ENCODE data around the gene SLC5A10.

The SLC5A10 gene

GRCh38 chr17:18910881-18911280 is 41.1 kb upstream of the SLC5A10 start:
- H3K4me3 ChIP-seq (IDR thresholded peaks at IDR 0.05; ENCODE audit: insufficient read depth, low read depth, low read length): no peak overlapping the region
- H2AFZ ChIP-seq (ENCODE audit: low read depth): no peak overlapping the region
- H3K27me3 ChIP-seq (ENCODE audit: insufficient read depth, low read depth): no peaks in the 10 kb centered on the region
- TF ChIP-seq CTCF (conservative IDR thresholded peaks at IDR 0.05; ENCODE audit: low read depth, low read length): no peak
- H3K9ac ChIP-seq: no peak overlapping the region
- no peak overlapping the region for H3K4me2 ChIP-seq
- no peaks in the 10 kb centered on the region for H3K79me2 ChIP-seq (ENCODE audit: insufficient read depth, low read depth)
- H3K36me3 ChIP-seq (ENCODE audit: insufficient read depth): no peaks in the 10 kb centered on the region
- H3K27ac ChIP-seq: no peak overlapping the region
- H4K20me1 ChIP-seq (ENCODE audit: insufficient read depth): no peaks in the 10 kb centered on the region
- no peaks in the 10 kb centered on the region for H3K4me1 ChIP-seq (ENCODE audit: low read depth, poor library complexity, severe bottlenecking)

DNA sequence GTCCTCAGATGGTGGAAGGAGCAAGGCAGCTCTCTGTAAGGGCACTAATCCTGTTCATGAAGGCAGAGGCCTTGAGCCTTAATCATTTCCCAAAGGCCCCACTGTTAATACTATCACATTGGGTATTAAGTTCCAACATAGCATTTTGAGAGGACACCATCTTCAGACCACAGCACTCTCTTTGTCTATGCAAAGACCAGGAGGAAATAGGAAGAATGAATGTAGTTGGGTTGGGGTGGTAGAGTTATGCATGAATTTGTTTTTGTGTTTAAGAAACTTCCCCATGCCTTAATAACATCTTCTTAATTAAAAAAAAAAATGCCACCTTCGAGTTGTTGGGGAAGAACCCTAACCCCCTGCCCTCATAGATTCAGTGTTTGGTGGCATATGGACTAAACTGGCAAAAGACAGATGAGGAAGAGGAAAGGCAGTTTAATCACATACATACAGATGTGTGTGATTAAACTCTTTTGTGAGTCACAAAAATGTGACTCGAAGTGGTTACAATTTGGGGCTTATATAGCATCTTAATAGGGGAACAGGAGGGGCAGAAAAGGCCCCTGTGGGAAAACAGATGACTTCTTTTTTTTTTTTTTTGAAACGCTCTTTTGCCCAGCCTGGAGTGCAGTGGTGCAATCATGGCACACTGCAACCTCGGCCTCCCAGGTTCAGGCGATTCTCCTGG is 35.0 kb upstream of the SLC5A10 start:
- Histone ChIP-seq H3K4me1 (ENCODE audit: low read depth, poor library complexity, severe bottlenecking) (peaks cover 32% of the 10 kb centered on the region), H3K4me2 (no peak overlapping the region), H3K79me2 (ENCODE audit: insufficient read depth, low read depth) (no peaks in the 10 kb centered on the region), H3K27ac (no peak overlapping the region), H2AFZ (ENCODE audit: low read depth) (no peak overlapping the region), H3K9ac (no peak overlapping the region), H3K4me3 (IDR thresholded peaks at IDR 0.05; ENCODE audit: insufficient read depth, low read depth, low read length) (no peak overlapping the region), H3K27me3 (ENCODE audit: insufficient read depth, low read depth) (no peaks in the 10 kb centered on the region), H3K36me3 (ENCODE audit: insufficient read depth) (no peaks in the 10 kb centered on the region), H4K20me1 (ENCODE audit: insufficient read depth) (no peaks in the 10 kb centered on the region)
- TF ChIP-seq CTCF (conservative IDR thresholded peaks at IDR 0.05; ENCODE audit: low read depth, low read length): no peak

DNA sequence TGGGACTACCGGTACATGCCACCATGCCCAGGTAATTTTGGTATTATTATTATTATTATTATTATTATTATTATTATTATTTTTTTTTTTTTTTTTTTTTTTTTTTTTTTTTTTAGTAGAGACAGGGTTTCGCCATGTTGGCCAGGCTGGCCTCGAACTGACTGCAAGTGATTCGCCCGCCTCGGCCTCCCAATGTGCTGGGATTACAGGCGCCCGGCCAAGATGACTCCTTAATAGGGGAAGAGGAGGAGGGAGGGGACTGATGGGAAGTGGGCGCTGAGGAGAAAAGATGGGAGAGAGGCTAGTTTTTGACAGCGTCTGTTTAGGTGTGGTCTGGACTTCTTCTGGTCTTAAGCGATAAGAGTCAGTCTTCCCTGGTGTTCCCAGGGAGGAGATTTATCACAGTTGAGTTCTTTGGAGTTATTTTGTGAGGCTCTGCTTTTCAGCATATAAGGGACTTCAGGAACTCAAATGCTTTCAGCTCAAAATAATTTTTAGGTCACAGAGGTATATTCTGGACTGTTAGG is 34.4 kb upstream of the SLC5A10 start:
- TF ChIP-seq CTCF (conservative IDR thresholded peaks at IDR 0.05; ENCODE audit: low read depth, low read length): no peak
- no peaks in the 10 kb centered on the region for H4K20me1 ChIP-seq (ENCODE audit: insufficient read depth)
- H3K27me3 ChIP-seq (ENCODE audit: insufficient read depth, low read depth): no peaks in the 10 kb centered on the region
- no peak overlapping the region for H3K9ac ChIP-seq
- no peaks in the 10 kb centered on the region for H3K36me3 ChIP-seq (ENCODE audit: insufficient read depth)
- H3K4me2 ChIP-seq: no peak overlapping the region
- peaks cover 38% of the 10 kb centered on the region for H3K4me1 ChIP-seq (ENCODE audit: low read depth, poor library complexity, severe bottlenecking)
- no peak overlapping the region for H3K27ac ChIP-seq
- no peaks in the 10 kb centered on the region for H3K79me2 ChIP-seq (ENCODE audit: insufficient read depth, low read depth)
- no peak overlapping the region for H2AFZ ChIP-seq (ENCODE audit: low read depth)
- H3K4me3 ChIP-seq (IDR thresholded peaks at IDR 0.05; ENCODE audit: insufficient read depth, low read depth, low read length): no peak overlapping the region

- H3K9ac ChIP-seq: peak overlapping the region; percentile 78; the same call in 1 of the 2 replicates
- H3K27ac ChIP-seq: peak overlapping the region; percentile 95
- H3K4me2 ChIP-seq: peak overlapping the region; percentile 66
- H3K27me3 ChIP-seq (ENCODE audit: insufficient read depth, low read depth): no peaks in the 10 kb centered on the region
- no peaks in the 10 kb centered on the region for H3K36me3 ChIP-seq (ENCODE audit: insufficient read depth)
- H3K4me3 ChIP-seq (IDR thresholded peaks at IDR 0.05; ENCODE audit: insufficient read depth, low read depth, low read length): no peak overlapping the region
- H2AFZ ChIP-seq (ENCODE audit: low read depth): no peak overlapping the region
- H4K20me1 ChIP-seq (ENCODE audit: insufficient read depth): no peaks in the 10 kb centered on the region
- H3K79me2 ChIP-seq (ENCODE audit: insufficient read depth, low read depth): peaks cover 9% of the 10 kb centered on the region; the same call in 1 of the 2 replicates
- peaks cover 56% of the 10 kb centered on the region for H3K4me1 ChIP-seq (ENCODE audit: low read depth, poor library complexity, severe bottlenecking)
- TF ChIP-seq CTCF (conservative IDR thresholded peaks at IDR 0.05; ENCODE audit: low read depth, low read length): no peak
Observed at GRCh38 chr17:18919963-18920362, 32.0 kb upstream of the SLC5A10 start.

Data from KMS-11 (cell line).